SJCRH30 (cell line): ENCODE data around the gene CCR8. TPM values are rescaled to one million over a fixed set of nuclear protein-coding genes. Genes with fewer than 3 reads are reported as not detected.

Experiments used
- DNase-seq, 2 experiments: peaks; one replicate each; pipeline ENCODE4 v3.0.0-alpha.2; 2015 to 2020
- H3K27ac ChIP-seq: fragments of 250-450 bp; sonication (Bioruptor Pico); 2 replicates; pipeline ENCODE4 v1.5.1; 2020; ENCODE audit warnings: mild to moderate bottlenecking, moderate library complexity
- H3K27me3 ChIP-seq: fragments of 250-450 bp; sonication (Bioruptor Pico); 2 replicates; pipeline ENCODE4 v1.5.1; 2020; ENCODE audit warnings: mild to moderate bottlenecking, moderate library complexity
- H3K36me3 ChIP-seq: fragments of 250-450 bp; sonication (Bioruptor Pico); 2 replicates; pipeline ENCODE4 v1.5.1; 2020; ENCODE audit warnings: mild to moderate bottlenecking, moderate library complexity
- H3K4me1 ChIP-seq: fragments of 250-450 bp; sonication (Bioruptor Pico); 2 replicates; pipeline ENCODE4 v1.5.1; 2020; ENCODE audit warnings: mild to moderate bottlenecking, moderate library complexity
- H3K4me3 ChIP-seq: fragments of 250-450 bp; sonication (Bioruptor Pico); 2 replicates; pipeline ENCODE4 v1.5.1; 2020; ENCODE audit warnings: mild to moderate bottlenecking, moderate library complexity
- H3K9me3 ChIP-seq: fragments of 250-450 bp; sonication (Bioruptor Pico); replicated peaks from 2 replicates; pipeline ENCODE4 v1.5.1; 2020; ENCODE audit warnings: mild to moderate bottlenecking, moderate library complexity
- total RNA-seq: library from RNA; depleted of rRNA; stranded (reverse); fragments of >200 nt; shearing (Covaris generic); gene quantifications from 2 replicates; pipeline ENCODE4 v1.2.3, GENCODE V29; 2014

The CCR8 gene
- total RNA-seq, 1 experiment from 2014 or later: not detected

GRCh38 chr3:39325236-39325635, 4.3 kb upstream of the CCR8 start:
- H3K27ac ChIP-seq: no peak overlapping the region
- H3K4me1 ChIP-seq: no peaks in the 10 kb centered on the region
- H3K4me3 ChIP-seq: no peak overlapping the region
- H3K9me3 ChIP-seq: no peaks in the 10 kb centered on the region
- no peak for DNase-seq
- H3K27me3 ChIP-seq: no peaks in the 10 kb centered on the region
- no peaks in the 10 kb centered on the region for H3K36me3 ChIP-seq

- H3K36me3 ChIP-seq: no peaks in the 10 kb centered on the region
- DNase-seq: no peak
- no peaks in the 10 kb centered on the region for H3K4me1 ChIP-seq
- H3K9me3 ChIP-seq: no peaks in the 10 kb centered on the region
- H3K27ac ChIP-seq: no peak overlapping the region
- no peak overlapping the region for H3K4me3 ChIP-seq
- no peaks in the 10 kb centered on the region for H3K27me3 ChIP-seq
Measured at GRCh38 chr3:39327053-39327745, 2.3 kb upstream of the CCR8 start.

GRCh38 chr3:39327746-39328349, 1.7 kb upstream of the CCR8 start:
- H3K27me3 ChIP-seq: no peaks in the 10 kb centered on the region
- H3K27ac ChIP-seq: no peak overlapping the region
- H3K36me3 ChIP-seq: no peaks in the 10 kb centered on the region
- H3K4me1 ChIP-seq: no peaks in the 10 kb centered on the region
- no peaks in the 10 kb centered on the region for H3K9me3 ChIP-seq
- no peak for DNase-seq
- H3K4me3 ChIP-seq: no peak overlapping the region

GRCh38 chr3:39330824-39331223, 1.3 kb downstream of the CCR8 start:
- Histone ChIP-seq H3K27ac (no peak overlapping the region), H3K27me3 (no peaks in the 10 kb centered on the region), H3K4me1 (no peaks in the 10 kb centered on the region), H3K36me3 (no peaks in the 10 kb centered on the region), H3K4me3 (no peak overlapping the region), H3K9me3 (no peaks in the 10 kb centered on the region)
- no peak for DNase-seq

GRCh38 chr3:39332525-39332924, 3.0 kb downstream of the CCR8 start:
- no peaks in the 10 kb centered on the region for H3K4me1 ChIP-seq
- no peaks in the 10 kb centered on the region for H3K27me3 ChIP-seq
- H3K9me3 ChIP-seq: no peaks in the 10 kb centered on the region
- no peak overlapping the region for H3K27ac ChIP-seq
- H3K4me3 ChIP-seq: no peak overlapping the region
- H3K36me3 ChIP-seq: no peaks in the 10 kb centered on the region
- DNase-seq: no peak

GRCh38 chr3:39333607-39334006, 4.1 kb downstream of the CCR8 start:
- Histone ChIP-seq H3K4me1 (no peaks in the 10 kb centered on the region), H3K36me3 (no peaks in the 10 kb centered on the region), H3K4me3 (no peak overlapping the region), H3K27me3 (no peaks in the 10 kb centered on the region), H3K27ac (no peak overlapping the region), H3K9me3 (no peaks in the 10 kb centered on the region)
- no peak for DNase-seq

GRCh38 chr3:39334205-39334604, 4.7 kb downstream of the CCR8 start:
- H3K4me1 ChIP-seq: no peaks in the 10 kb centered on the region
- DNase-seq: no peak
- H3K27me3 ChIP-seq: no peaks in the 10 kb centered on the region
- no peaks in the 10 kb centered on the region for H3K9me3 ChIP-seq
- no peak overlapping the region for H3K27ac ChIP-seq
- no peaks in the 10 kb centered on the region for H3K36me3 ChIP-seq
- H3K4me3 ChIP-seq: no peak overlapping the region

GRCh38 chr3:39338201-39338600, 8.7 kb downstream of the CCR8 start:
- Histone ChIP-seq H3K27ac (no peak overlapping the region), H3K4me3 (no peak overlapping the region), H3K27me3 (no peaks in the 10 kb centered on the region), H3K36me3 (no peaks in the 10 kb centered on the region), H3K9me3 (no peaks in the 10 kb centered on the region), H3K4me1 (no peaks in the 10 kb centered on the region)
- no peak for DNase-seq

- no peak overlapping the region for H3K27ac ChIP-seq
- no peaks in the 10 kb centered on the region for H3K36me3 ChIP-seq
- H3K4me3 ChIP-seq: no peak overlapping the region
- H3K9me3 ChIP-seq: no peaks in the 10 kb centered on the region
- H3K27me3 ChIP-seq: no peaks in the 10 kb centered on the region
- H3K4me1 ChIP-seq: no peaks in the 10 kb centered on the region
- DNase-seq: no peak
Measured at GRCh38 chr3:39339086-39339485, 9.6 kb downstream of the CCR8 start.

- Histone ChIP-seq H3K4me1 (no peaks in the 10 kb centered on the region), H3K9me3 (no peaks in the 10 kb centered on the region), H3K36me3 (no peaks in the 10 kb centered on the region), H3K27me3 (no peaks in the 10 kb centered on the region), H3K27ac (no peak overlapping the region), H3K4me3 (no peak overlapping the region)
- DNase-seq: no peak
Measured at GRCh38 chr3:39343076-39343717, 13.7 kb downstream of the CCR8 start.

GRCh38 chr3:39343760-39344159, 14.3 kb downstream of the CCR8 start:
- no peaks in the 10 kb centered on the region for H3K9me3 ChIP-seq
- DNase-seq: no peak
- H3K4me3 ChIP-seq: no peak overlapping the region
- H3K4me1 ChIP-seq: no peaks in the 10 kb centered on the region
- H3K27me3 ChIP-seq: no peaks in the 10 kb centered on the region
- no peaks in the 10 kb centered on the region for H3K36me3 ChIP-seq
- H3K27ac ChIP-seq: no peak overlapping the region

- Histone ChIP-seq H3K9me3 (no peaks in the 10 kb centered on the region), H3K27ac (no peak overlapping the region), H3K27me3 (no peaks in the 10 kb centered on the region), H3K4me3 (no peak overlapping the region), H3K4me1 (no peaks in the 10 kb centered on the region), H3K36me3 (no peaks in the 10 kb centered on the region)
- no peak for DNase-seq
Measured at GRCh38 chr3:39344746-39345344, 15.3 kb downstream of the CCR8 start.

- H3K4me1 ChIP-seq: no peaks in the 10 kb centered on the region
- H3K27me3 ChIP-seq: no peaks in the 10 kb centered on the region
- H3K36me3 ChIP-seq: no peaks in the 10 kb centered on the region
- H3K9me3 ChIP-seq: no peaks in the 10 kb centered on the region
- H3K4me3 ChIP-seq: no peak overlapping the region
- DNase-seq: no peak
- no peak overlapping the region for H3K27ac ChIP-seq
Measured at GRCh38 chr3:39346785-39347585, 17.5 kb downstream of the CCR8 start.

GRCh38 chr3:39347586-39347876, 18.0 kb downstream of the CCR8 start:
- no peak for DNase-seq
- Histone ChIP-seq H3K4me1 (no peaks in the 10 kb centered on the region), H3K27me3 (no peaks in the 10 kb centered on the region), H3K36me3 (no peaks in the 10 kb centered on the region), H3K4me3 (no peak overlapping the region), H3K27ac (no peak overlapping the region), H3K9me3 (no peaks in the 10 kb centered on the region)

GRCh38 chr3:39349080-39349479, 19.6 kb downstream of the CCR8 start:
- Histone ChIP-seq H3K27ac (no peak overlapping the region), H3K27me3 (no peaks in the 10 kb centered on the region), H3K36me3 (no peaks in the 10 kb centered on the region), H3K4me1 (no peaks in the 10 kb centered on the region), H3K9me3 (no peaks in the 10 kb centered on the region), H3K4me3 (no peak overlapping the region)
- no peak for DNase-seq
